ENCODE measurements around the gene BLVRA. TPM values are rescaled to one million over a fixed set of nuclear protein-coding genes. Genes with fewer than 3 reads are reported as not detected.

BLVRA gene
- total RNA-seq = 23.9 and 26.0 TPM in 2 replicates

GRCh38 chr7:43758029-43758821, at the start of gene BLVRA:
BLVRA (plus strand) TSS chr7:43758680; CDS start chr7:43771159, 12,479 bp downstream.

GRCh38 chr7:43729214-43729923, 29.1 kb upstream of the BLVRA start, which contains the start of gene COA1:
COA1 (minus strand) TSS chr7:43729523; CDS start chr7:43648614, 80,909 bp downstream.

Other genes with a start within 250 kb of the BLVRA start
- 14.2 and 15.0 TPM in 2 replicates for gene STK17A, start 175.6 kb upstream of the BLVRA start, total RNA-seq
- 18.0 and 22.7 TPM in 2 replicates for gene COA1, start 29.2 kb upstream of the BLVRA start, total RNA-seq
- gene MRPS24, start 110.8 kb downstream of the BLVRA start, total RNA-seq = 100 and 104 TPM in 2 replicates
- 14.0 and 19.8 TPM in 2 replicates for gene URGCP, start 147.9 kb downstream of the BLVRA start, total RNA-seq
- gene UBE2D4, start 167.8 kb downstream of the BLVRA start, total RNA-seq = 10.6 and 17.2 TPM in 2 replicates
- gene SPDYE1, start 239.2 kb downstream of the BLVRA start, total RNA-seq = not detected in 2 replicates

All from cardiac ventricle fibroblast (primary cell).